Coronary artery (tissue), 2 donors: ENCODE measurements around the gene PAFAH2.

ENCODE experiments used
- DNase-seq: peaks from one replicate; pipeline ENCODE4 v3.0.0-alpha.2; 2017; ENCODE audit warnings: low spot score
- H3K27ac ChIP-seq, 2 donors: fragments of 200-600 bp; sonication (generic); one replicate each; pipeline ENCODE4 v1.5.1; 2016 to 2019
- H3K4me3 ChIP-seq: fragments of 200-600 bp; sonication (generic); 2 replicates; pipeline ENCODE4 v1.5.1; 2016; ENCODE audit warnings: mild to moderate bottlenecking, moderate library complexity
- CTCF ChIP-seq: fragments of 200-600 bp; sonication (generic); IDR thresholded peaks from one replicate; pipeline ENCODE4 v1.5.1; 2019; ENCODE audit warnings: antibody characterized with exemption

Gene PAFAH2

GRCh38 chr1:26029864-26030481, 32.1 kb upstream of the PAFAH2 start:
- Histone ChIP-seq H3K27ac (no peak overlapping the region), H3K4me3 (no peak overlapping the region)
- TF ChIP-seq CTCF = no peak
- DNase-seq = no peak

- Histone ChIP-seq H3K4me3 (no peak overlapping the region), H3K27ac (no peak overlapping the region)
- TF ChIP-seq CTCF = no peak
- no peak for DNase-seq
These were observed 31.4 kb upstream of the PAFAH2 start for GRCh38 chr1:26029054-26029863.

DNA sequence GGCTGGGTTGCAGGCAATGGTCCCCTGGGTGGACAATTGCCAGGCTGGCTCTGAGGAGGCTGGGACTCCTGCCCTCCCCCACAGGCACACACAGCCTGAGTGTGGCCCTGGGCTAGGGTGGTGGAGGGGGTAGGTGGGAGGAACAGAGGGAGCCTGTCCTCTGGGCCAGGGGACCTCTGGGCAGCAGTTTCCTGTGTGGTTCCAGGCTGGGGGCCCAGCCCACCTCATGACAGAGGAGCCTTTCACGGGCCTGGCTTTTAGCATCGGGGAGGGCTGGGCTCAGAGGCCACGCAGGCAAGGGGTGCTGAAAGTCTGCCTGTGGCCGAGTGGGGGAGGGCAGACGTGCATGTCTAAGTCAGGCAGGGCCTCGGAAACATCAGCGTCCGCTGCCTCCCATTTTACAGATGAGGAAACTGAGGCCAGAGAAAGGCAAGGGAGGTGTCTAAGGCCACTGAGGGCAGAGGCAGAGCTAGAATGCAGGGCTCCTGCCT, 30.7 kb upstream of the PAFAH2 start:
- no peak for DNase-seq
- no peak overlapping the region for H3K4me3 ChIP-seq
- no peak for TF ChIP-seq CTCF
- H3K27ac ChIP-seq = no peak overlapping the region

GRCh38 chr1:26027716-26028489, 30.0 kb upstream of the PAFAH2 start:
- TF ChIP-seq CTCF = no peak
- no peak for DNase-seq
- Histone ChIP-seq H3K4me3 (no peak overlapping the region), H3K27ac (no peak overlapping the region)

- H3K27ac ChIP-seq = no peak overlapping the region
- TF ChIP-seq CTCF = no peak
- no peak overlapping the region for H3K4me3 ChIP-seq
- no peak for DNase-seq
These were observed 27.7 kb upstream of the PAFAH2 start for GRCh38 chr1:26025517-26025916.

- no peak for DNase-seq
- peak overlapping the region in 1 of 2 donors; percentile 11 for H3K27ac ChIP-seq
- no peak for TF ChIP-seq CTCF
- H3K4me3 ChIP-seq = no peak overlapping the region
These were observed 27.2 kb upstream of the PAFAH2 start for GRCh38 chr1:26025060-26025459.
